GM21528 (cell line): ENCODE measurements around the gene NECTIN2.

Source experiments
- ATAC-seq: cut with Tn5 transposase; IDR thresholded peaks from one replicate; pipeline ENCODE4 v1.9.1; 2021; ENCODE audit warnings: mild to moderate bottlenecking, moderate library complexity; ENCODE audit not compliant: unreplicated experiment, low FRiP score

The NECTIN2 gene

DNA sequence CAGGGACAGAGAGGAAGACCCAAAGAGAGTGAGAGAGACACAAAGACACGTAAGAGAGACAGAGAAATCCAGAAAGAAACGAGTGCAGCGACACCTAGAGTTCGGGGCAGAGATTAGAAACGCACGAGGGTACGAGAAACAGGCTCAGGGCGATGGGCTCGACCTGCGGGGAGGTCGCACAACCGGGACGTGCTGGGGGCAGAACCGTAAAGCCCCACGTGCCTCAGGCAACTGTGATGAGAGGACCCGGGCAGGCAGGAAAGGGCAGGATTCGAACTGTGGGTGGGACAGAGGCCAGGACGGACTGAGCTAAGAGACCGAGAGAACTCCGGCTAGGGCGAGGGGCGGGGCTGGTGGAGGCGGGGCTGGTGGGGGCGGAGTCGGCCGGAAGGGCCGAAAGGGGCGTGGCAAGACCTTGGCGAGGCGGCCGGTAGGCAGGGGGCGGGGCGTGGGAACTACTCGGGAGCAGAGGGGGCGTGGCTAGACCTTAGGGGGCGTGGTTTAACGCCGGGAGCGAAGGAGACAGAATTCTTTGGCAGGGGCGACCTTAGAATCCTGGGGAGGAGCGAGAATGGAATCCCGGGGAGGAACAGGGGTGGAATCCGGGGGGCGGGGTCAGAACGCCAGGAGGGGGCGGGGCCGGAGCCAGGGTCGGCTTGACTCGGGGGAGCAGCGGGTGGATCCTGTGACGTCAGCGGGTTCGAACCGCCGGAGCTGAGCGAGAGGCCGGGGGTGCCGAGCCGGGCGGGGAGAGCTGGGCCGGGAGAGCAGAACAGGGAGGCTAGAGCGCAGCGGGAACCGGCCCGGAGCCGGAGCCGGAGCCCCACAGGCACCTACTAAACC lies at the start of gene NECTIN2:
NECTIN2 (plus strand) TSS at position 686 of the 843 bp plus-strand sequence. CDS start 229 bp downstream, outside the sequence.
- ATAC-seq, result no peak

DNA sequence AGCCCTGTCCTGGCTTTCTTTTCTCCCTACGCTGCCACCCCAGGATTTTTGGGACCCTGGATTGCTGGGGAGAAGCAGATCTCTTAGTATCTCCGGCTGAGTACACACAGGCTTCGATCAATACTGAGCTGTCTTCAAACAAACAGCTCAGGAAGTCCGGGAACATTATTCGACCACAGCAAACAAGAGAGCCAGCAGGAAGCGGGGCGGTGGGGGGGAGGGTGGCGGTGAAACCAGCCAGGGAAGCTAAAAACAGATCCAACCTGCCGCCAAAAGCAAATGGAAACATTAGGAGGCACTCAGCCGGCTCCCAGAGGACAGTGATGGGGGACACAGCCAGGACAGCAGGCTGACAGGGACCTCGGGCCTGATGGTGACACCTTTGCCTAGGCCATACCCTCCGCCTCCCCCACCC lies 49.4 kb upstream of the NECTIN2 start:
- ATAC-seq, result no peak

DNA sequence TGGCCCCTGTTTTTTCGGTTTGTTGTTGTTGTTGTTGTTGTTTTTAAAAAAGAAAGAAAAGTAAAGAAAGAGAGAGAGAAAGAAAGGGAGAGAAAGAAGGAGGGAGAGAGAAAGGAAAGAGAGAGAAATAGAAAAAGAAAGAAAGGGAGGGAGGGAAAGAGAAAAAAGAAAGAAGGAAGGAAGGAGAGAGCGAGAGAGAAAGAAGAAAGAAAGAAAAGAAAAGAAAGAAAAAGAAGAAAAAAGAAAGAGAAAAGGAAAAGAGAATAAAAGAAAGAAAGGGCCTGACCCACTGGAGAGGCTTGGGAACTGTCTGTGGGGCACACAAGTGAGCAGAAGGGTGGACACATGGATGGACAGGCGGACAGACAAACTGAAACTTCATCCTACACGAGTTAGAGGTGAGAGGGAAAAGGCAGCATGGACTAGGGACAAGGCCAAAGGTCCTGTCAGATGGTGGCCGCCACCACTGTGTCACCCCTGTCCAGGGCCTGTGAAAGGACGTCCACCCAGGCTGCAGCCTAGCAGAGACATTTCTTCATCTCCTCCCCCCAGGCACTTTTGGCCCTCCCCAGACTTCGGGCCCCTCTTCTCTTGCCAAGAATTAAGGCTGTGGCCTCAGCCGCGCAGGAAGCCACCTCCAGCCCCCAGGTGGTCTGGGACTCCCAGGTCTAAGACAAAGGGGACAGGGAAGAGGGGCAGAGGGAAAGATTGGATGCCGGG lies 46.3 kb upstream of the NECTIN2 start:
- ATAC-seq, result no peak

DNA sequence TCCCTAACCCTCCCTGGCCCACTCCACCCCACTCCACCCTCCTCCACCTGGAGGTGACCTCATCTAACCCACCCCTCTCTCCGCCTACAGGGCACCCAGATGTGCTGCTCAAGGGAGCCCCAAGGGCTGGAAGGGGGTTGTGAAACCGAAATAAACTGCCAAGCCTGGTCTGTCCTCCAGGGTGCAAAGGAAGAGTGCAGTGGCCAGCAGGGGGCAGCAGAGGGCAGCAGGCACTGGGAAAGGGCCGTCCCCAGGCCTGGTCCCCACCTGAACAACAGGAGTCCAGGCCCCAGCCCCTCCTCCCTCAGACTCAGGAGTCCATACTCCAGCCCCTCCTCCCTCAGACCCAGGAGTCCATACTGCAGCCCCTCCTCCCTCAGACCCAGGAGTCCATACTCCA lies 45.6 kb upstream of the NECTIN2 start:
- ATAC-seq, result no peak

DNA sequence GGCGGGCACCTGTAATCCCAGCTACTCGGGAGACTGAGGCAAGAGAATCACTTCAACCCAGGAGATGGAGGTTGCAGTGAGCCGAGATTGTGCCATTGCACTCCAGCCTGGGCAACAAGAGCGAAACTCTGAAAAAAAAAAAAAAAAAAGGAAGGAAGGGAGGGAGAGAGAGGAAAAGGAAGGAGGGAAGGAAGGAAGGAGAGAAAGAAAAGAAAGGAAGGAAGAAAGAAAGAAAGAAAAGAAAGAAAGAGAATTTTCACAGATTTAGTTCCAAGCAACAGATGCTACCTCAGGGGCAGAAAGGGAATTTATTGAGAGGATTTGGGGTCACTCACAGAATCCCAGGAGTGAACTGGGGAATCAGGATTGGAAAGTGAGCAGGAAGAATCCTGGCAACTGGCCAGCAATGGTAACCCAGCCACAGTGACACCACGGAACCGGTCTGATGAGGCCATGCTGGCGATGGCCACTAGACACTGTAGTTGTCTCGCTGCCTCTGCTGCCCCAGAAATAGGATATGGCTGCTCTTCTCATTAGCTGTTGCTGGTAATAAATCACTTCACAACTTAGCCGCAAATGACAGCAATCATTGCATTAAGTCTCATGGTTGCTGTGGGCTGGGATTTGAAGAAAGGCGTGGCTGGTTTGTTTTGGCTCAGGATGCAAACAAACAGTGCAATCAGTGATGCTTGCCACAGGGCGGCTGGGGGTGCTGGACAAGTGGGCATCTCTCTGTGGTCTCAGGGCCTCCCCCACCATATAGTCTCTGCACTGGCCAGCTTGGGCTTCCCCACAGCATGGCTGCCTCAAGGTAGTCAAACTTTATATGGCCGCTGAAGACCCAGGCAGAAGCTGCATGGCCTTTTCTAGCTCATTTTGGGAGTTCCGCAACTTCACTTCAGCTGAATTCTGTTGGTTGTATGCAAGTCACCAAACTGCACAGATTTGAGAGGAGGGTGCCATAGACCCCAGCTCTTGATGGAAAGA lies 42.4 kb upstream of the NECTIN2 start:
- no peak for ATAC-seq

DNA sequence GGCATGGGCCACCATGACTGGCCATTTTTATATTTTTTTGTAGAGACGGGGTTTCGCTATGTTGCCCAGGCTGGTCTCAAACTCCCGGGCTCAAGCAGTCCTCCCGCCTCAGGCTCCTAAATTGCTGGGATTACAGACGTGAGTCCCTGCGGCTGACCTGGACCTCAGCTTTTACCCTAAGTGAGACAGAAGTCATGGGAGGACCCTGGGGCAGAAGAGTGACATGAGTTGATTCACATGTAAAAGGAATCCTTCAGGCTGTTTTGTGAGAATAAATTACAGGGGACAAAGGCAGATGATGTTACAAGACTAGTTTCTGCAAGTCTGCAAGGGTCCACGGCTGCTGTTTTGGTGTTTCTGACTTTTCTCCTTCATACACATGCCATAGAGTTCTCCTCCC lies 39.8 kb upstream of the NECTIN2 start:
- ATAC-seq, result no peak

DNA sequence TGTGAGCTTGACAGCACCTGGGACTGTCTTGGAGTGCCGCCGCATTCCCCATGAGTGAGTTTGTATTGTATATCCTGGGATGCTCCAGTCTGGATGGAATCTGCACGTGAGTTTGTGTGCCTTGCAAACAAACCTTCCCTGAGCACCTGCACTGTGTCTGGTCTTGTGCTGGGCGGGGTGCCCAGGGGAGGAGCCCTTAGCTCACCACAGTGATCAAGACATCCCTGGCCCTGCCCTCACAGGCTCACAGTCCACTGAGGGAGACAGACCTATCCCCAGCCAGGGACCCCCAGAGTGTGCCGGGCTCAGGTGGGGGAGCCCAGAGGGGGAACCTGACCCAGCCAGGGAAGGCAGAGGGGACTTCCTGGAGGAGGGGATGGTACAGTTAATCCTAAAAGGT lies 38.9 kb upstream of the NECTIN2 start:
- no peak for ATAC-seq

DNA sequence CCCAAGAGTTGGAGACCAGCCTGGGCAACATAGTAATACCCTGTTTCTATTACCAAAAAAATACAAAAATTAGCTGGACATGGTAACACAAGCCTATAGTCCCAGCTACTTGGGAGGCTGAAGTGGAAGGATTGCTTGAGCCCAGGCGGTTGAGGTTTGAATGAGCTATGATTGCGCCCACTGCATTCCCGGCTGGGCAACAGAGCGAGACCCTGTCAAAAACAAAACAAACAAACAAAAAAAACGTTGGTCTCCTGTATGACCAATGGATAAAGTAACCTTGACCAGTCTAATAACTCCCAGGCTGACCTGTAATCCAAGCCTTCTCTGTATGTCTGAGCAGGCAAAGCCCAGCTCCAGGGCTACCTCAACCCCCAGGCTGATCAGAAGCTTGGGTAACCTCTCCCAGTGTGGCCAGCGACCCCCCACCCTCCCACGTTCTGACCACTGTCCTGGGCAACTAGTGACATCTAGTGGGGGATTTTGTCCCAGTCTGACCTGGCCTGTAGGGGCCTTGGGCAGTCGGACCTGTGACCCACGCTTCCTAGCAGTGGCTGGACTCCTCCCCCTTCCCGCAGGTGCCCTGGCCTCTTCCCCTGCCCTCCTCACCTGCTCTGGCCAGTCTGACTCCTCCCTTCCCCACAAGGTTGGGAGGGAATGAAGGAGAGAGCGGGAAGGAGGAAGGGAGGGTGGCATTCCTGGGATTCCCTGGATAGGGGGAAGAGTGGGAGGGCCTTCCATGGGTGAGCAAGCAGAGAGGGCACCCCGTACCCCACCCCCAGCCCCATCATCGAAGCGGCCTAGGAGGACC lies 38.2 kb upstream of the NECTIN2 start:
- ATAC-seq, result no peak

DNA sequence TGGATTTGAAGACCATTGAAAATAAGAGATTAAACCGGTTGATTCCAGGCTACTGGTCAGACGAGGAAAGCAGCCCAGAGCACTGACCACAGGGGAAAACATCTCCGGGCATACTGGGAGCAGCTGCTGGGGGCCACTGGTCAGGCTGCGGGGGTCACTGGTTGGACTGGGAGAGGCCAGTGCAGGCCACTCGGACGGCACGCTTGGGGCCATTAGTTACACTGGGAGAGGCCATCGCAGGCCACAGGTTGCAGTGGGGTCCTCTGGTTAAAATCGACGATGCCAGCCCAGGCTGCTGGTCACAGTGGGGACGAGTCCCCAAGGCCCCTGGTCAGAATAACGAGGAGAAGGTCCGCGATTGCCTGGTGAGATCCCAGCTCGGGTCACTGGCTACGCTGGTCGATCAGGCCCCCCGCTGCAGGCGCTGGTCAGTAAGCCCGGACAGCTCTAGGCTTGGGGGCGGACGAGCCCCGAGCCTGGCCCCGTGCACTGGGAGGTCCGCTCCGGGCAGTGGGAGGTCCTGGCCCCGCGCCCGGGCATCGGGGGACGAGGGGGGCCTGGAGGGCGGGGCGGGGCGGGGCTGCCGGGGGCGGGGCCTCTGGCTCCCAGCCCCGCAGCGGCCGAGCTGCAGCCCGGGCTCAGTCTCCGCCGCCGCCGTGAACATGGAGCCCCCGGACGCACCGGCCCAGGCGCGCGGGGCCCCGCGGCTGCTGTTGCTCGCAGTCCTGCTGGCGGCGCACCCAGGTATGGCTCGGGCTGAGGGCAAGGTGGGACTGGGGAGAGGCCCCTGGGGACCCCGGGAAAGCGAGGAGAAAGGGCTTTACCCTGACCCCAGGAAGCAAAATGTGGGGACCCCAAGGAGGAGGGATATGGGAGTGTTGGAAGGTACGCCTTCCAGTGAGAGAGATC lies 37.4 kb upstream of the NECTIN2 start, which contains the start of gene BCAM:
BCAM (plus strand) TSS at position 641 of the 909 bp plus-strand sequence; CDS start at position 663, 22 bp downstream.
- ATAC-seq, result no peak

DNA sequence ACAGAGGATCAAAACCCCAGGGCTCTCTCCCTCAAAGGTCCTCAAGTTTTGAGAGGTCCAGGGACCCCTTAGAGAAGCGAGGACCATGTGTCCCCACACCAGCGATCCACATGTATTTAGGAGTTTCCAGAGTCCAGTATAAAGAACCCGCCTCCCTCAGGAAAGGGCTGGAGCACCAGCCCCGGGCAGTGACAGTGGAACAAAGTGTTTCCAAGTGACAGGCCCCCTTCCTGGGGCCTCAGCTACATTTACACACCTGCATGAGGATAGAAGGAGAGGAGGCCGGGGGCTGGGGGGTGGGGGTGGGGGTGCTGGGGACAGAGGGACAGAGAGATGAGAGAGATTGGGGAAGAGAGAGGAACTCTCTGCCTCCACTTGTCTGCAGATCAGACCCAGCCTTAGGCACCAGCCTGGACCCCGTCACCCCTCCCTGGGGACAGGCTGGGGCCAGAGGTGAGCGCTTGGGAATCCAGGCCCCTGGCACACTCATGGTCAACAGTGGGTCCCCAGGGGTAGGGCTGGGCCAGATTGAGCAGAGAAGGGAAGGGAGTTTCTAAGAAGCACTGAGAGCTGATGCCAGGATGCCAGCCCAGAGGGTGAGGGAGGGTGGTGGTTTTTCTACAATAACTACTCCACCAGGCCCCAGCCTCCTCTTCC lies 36.4 kb upstream of the NECTIN2 start:
- ATAC-seq, result no peak

DNA sequence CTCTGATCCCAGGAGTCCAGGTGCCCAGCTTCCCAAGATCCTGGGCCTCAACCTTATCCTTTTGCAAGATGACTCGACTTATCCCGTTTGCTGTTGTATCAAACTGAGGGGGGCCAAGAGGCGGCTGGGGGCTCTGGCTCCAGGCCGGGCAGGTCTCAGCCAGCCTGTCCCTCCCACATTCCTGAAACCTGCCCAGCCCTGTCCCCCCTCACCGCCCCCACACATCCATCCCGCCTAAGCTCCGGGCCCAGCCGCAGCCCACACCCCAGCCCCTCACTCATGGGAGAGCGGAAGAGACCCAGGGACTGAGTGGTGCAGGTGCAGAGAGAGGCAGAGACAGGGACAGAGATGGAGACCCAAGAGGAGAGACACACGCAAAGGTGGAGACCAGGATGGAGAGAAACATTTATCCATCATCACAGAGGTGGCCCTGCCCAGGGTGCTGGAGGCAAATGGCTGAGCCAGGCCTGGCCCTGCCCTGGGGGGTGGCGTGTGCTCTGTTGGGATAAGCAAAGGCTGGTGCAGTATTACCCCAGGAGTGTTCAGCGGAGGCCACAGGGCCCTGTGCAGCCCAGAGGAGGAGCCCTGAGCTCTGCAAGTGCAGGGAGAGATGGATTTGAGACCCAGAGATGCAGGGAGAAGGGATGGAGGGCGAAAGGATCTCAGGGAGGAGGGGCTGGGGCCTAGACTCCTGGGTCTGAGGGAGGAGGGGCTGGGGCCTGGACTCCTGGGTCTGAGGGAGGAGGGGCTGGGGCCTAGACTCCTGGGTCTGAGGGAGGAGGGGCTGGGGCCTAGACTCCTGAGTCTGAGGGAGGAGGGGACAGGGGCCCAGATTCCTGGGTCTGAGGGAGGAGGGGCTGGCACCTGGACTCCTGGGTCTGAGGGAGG lies 35.6 kb upstream of the NECTIN2 start:
- no peak for ATAC-seq

DNA sequence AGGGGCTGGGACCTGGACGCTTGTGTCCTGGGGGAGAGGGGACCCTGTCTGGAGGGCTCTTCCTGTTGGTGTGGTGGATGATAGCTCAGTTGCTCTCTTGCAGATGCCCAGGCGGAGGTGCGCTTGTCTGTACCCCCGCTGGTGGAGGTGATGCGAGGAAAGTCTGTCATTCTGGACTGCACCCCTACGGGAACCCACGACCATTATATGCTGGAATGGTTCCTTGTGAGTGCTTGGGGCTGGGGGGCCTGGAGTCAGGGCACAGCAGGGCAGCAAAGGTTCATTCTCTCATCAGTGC lies 35.0 kb upstream of the NECTIN2 start:
- no peak for ATAC-seq

DNA sequence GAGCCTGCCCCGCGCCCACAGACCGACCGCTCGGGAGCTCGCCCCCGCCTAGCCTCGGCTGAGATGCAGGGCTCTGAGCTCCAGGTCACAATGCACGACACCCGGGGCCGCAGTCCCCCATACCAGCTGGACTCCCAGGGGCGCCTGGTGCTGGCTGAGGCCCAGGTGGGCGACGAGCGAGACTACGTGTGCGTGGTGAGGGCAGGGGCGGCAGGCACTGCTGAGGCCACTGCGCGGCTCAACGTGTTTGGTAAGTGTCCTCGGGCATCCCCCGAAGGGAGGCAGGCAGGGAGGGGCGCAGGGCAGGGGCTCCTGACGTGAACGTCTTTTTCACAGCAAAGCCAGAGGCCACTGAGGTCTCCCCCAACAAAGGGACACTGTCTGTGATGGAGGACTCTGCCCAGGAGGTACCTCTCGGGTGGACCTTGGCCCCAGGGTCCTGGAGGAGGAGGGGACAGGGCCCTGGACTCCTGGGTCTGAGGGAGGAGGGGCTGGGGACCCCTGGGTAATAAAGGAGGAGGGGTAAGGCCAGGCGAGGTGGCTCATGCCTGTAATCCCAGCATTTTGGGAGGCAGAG lies 33.9 kb upstream of the NECTIN2 start:
- ATAC-seq, result no peak

DNA sequence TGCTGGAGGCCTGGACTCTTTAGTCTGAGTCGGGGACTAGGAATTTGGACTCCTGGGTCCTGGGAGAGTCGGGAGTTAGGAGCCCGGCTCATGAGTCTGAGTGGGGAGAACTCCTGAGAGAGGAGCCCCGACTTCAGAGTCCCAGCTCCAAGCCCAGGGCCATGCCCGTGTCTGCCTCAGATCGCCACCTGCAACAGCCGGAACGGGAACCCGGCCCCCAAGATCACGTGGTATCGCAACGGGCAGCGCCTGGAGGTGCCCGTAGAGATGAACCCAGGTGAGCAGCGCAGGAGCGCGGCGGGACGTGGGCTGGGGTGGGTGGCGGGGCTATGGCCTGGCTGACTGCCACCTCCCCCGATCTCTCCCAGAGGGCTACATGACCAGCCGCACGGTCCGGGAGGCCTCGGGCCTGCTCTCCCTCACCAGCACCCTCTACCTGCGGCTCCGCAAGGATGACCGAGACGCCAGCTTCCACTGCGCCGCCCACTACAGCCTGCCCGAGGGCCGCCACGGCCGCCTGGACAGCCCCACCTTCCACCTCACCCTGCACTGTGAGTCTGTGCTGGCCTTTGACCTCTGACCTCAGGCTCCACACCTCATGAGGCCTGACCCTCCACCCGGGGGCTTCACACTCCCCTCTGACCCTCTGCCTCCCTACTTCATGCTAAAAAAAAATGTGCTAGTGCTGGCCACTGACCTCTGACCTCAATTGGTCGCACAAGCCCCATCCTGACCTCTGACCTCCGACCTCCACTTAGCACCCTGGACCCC lies 32.8 kb upstream of the NECTIN2 start:
- ATAC-seq, result no peak

DNA sequence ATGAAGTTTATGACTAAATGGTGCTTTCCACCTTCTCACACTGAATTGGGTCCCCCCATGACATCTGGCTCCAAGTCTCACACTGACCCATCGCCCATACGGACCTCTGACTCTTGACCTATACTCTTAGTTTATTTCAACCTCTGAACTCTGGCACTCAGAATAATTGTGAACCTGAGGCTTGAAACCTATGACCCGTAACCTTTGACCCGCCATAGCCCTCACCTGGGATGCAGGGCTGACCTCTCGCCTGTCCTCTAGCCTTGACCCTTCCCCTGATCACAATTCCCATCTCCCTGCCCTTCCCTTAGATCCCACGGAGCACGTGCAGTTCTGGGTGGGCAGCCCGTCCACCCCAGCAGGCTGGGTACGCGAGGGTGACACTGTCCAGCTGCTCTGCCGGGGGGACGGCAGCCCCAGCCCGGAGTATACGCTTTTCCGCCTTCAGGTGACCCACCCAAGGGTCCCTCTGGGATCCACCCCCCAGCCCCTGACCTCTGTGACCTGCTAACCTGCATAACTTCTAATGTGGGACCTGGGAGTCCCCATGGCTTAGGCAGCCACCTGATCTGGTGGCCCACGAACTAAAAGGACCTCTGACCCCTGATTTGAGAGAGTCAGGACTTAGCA lies 32.1 kb upstream of the NECTIN2 start:
- ATAC-seq, result no peak

DNA sequence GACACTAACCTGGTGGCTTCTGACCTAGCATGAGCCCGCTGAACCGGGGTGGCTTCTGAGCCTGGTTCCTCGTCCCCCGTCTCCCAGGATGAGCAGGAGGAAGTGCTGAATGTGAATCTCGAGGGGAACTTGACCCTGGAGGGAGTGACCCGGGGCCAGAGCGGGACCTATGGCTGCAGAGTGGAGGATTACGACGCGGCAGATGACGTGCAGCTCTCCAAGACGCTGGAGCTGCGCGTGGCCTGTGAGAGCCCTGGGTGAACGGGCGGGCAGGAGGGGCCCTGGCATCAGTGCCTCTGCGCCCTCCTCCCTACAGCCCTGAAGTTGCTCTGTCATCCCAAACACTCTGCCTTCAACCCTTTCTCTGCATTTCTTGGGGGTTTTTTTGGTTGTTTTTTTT lies 31.6 kb upstream of the NECTIN2 start:
- ATAC-seq, result no peak
